Suprapubic skin (tissue), 4 donors: ENCODE data around the gene ZRANB2. TPM values are rescaled to one million over a fixed set of nuclear protein-coding genes. Genes with fewer than 3 reads are reported as not detected.
A peak's percentile ranks its signal among the peaks of the same experiment; 100 is the strongest.

ENCODE experiments used
- DNase-seq, 2 donors: peaks; one replicate each; pipeline ENCODE4 v3.0.0-alpha.2; 2019; ENCODE audit warnings: low spot score in 2 of 2
- H3K27ac ChIP-seq: fragments of 200-600 bp; sonication (generic); one replicate; pipeline ENCODE4 v1.5.1; 2019
- H3K27me3 ChIP-seq: fragments of 200-600 bp; sonication (generic); one replicate; pipeline ENCODE4 v1.5.1; 2019
- H3K36me3 ChIP-seq: fragments of 200-600 bp; sonication (generic); one replicate; pipeline ENCODE4 v1.5.1; 2019
- H3K4me1 ChIP-seq: fragments of 200-600 bp; sonication (generic); one replicate; pipeline ENCODE4 v1.5.1; 2019
- H3K4me3 ChIP-seq: fragments of 200-600 bp; sonication (generic); one replicate; pipeline ENCODE4 v1.5.1; 2019; ENCODE audit warnings: mild to moderate bottlenecking
- H3K9me3 ChIP-seq: fragments of 200-600 bp; sonication (generic); one replicate; pipeline ENCODE4 v1.5.1; 2019
- CTCF ChIP-seq, 2 donors: fragments of 200-600 bp in 1 of 2; fragments of 450-650 bp in 1 of 2; sonication (generic) in 1 of 2; IDR thresholded peaks; one replicate each; pipeline ENCODE4 v1.5.1; 2016 to 2019; ENCODE audit warnings: antibody characterized with exemption in 2 of 2, mild to moderate bottlenecking in 1 of 2, moderate library complexity in 1 of 2
- EP300 ChIP-seq: sonication (generic); formaldehyde crosslinking; IDR thresholded peaks from one replicate; pipeline ENCODE4 v1.6.1; 2017; ENCODE audit warnings: antibody characterized with exemption
- POLR2A ChIP-seq, 2 donors: fragments of 450-650 bp; IDR thresholded peaks; one replicate each; pipeline ENCODE4 v1.6.1; 2017; ENCODE audit warnings: antibody characterized with exemption in 2 of 2, mild to moderate bottlenecking in 2 of 2, moderate library complexity in 2 of 2
- POLR2AphosphoS5 ChIP-seq, 3 donors: sonication (generic); formaldehyde crosslinking; IDR thresholded peaks; one replicate each; pipeline ENCODE4 v1.6.1; 2017; ENCODE audit warnings: antibody characterized with exemption in 3 of 3
- WGBS: methylation state at CpG from one replicate; pipeline ENCODE4 v1.1.5; 2018; 5-methylcytosine and 5-hydroxymethylcytosine counted together
- total RNA-seq, 4 donors: library from RNA; depleted of rRNA; stranded (reverse); fragments of >200 nt; gene quantifications; one replicate each; pipeline ENCODE4 v1.1.0, GENCODE V29; 2016

The ZRANB2 gene
- total RNA-seq, 4 donors from 2014 or later = 37.4 to 164 (median 49.0) TPM

- no peak for DNase-seq
- H3K4me3 ChIP-seq = no peak overlapping the region
- H3K36me3 ChIP-seq = no peaks in the 10 kb centered on the region
- H3K9me3 ChIP-seq = no peaks in the 10 kb centered on the region
- 78% methylated on average over 2 of the region's 2 CpGs for WGBS
- H3K27ac ChIP-seq = no peak overlapping the region
- H3K4me1 ChIP-seq = peaks cover 24% of the 10 kb centered on the region
- TF ChIP-seq POLR2AphosphoS5 (IDR thresholded peaks at IDR 0.05) = no peak
- TF ChIP-seq EP300 = no peak
- no peak for TF ChIP-seq CTCF (IDR thresholded peaks at IDR 0.05)
- no peak for TF ChIP-seq POLR2A (IDR thresholded peaks at IDR 0.05)
- H3K27me3 ChIP-seq = peaks cover 3% of the 10 kb centered on the region
Measured at GRCh38 chr1:71083271-71083670, 2.4 kb upstream of the ZRANB2 start.

- TF ChIP-seq POLR2A (IDR thresholded peaks at IDR 0.05) (no peak), EP300 (no peak), POLR2AphosphoS5 (IDR thresholded peaks at IDR 0.05) (no peak), CTCF (IDR thresholded peaks at IDR 0.05) (no peak)
- peaks cover 15% of the 10 kb centered on the region for H3K36me3 ChIP-seq
- no peak overlapping the region for H3K27ac ChIP-seq
- WGBS = 54% methylated on average over 7 of the region's 7 CpGs
- H3K4me3 ChIP-seq = peak overlapping the region; percentile 82
- peak in 1 of 2 donors; percentile 59 for DNase-seq
- H3K27me3 ChIP-seq = peaks cover 3% of the 10 kb centered on the region
- peaks cover 27% of the 10 kb centered on the region for H3K4me1 ChIP-seq
- no peaks in the 10 kb centered on the region for H3K9me3 ChIP-seq
Measured at GRCh38 chr1:71081697-71082080, 854 bp upstream of the ZRANB2 start.

- peak overlapping the region; percentile 82 for H3K4me3 ChIP-seq
- no peaks in the 10 kb centered on the region for H3K9me3 ChIP-seq
- no peaks in the 10 kb centered on the region for H3K27me3 ChIP-seq
- DNase-seq = no peak
- TF ChIP-seq POLR2AphosphoS5 (IDR thresholded peaks at IDR 0.05) (no peak), EP300 (no peak), POLR2A (IDR thresholded peaks at IDR 0.05) (no peak), CTCF (IDR thresholded peaks at IDR 0.05) (no peak)
- H3K36me3 ChIP-seq = peaks cover 29% of the 10 kb centered on the region
- H3K4me1 ChIP-seq = peaks cover 30% of the 10 kb centered on the region
- peak overlapping the region; percentile 89 for H3K27ac ChIP-seq
- under 1% methylated on average over 17 of the region's 17 CpGs for WGBS
Measured at GRCh38 chr1:71080230-71080738, 551 bp downstream of the ZRANB2 start.

GRCh38 chr1:71074681-71075080 is 6.2 kb downstream of the ZRANB2 start:
- WGBS = 97% methylated on average over 1 of the region's 1 CpG
- H3K36me3 ChIP-seq = peaks cover 81% of the 10 kb centered on the region

GRCh38 chr1:71072273-71072672 is 8.6 kb downstream of the ZRANB2 start:
- Histone ChIP-seq H3K4me3 (no peak overlapping the region), H3K27ac (no peak overlapping the region), H3K36me3 (peaks cover 91% of the 10 kb centered on the region), H3K4me1 (peaks cover 3% of the 10 kb centered on the region), H3K9me3 (no peaks in the 10 kb centered on the region), H3K27me3 (no peaks in the 10 kb centered on the region)
- no peak for DNase-seq
- no peak for TF ChIP-seq POLR2A (IDR thresholded peaks at IDR 0.05)
- no peak for TF ChIP-seq CTCF (IDR thresholded peaks at IDR 0.05)
- no peak for TF ChIP-seq POLR2AphosphoS5 (IDR thresholded peaks at IDR 0.05)
- no peak for TF ChIP-seq EP300

More at GRCh38 chr1:71074681-71075080, 6.2 kb downstream of the ZRANB2 start:
- DNase-seq = no peak
- H3K9me3 ChIP-seq = no peaks in the 10 kb centered on the region
- TF ChIP-seq CTCF (IDR thresholded peaks at IDR 0.05) (no peak), EP300 (no peak), POLR2A (IDR thresholded peaks at IDR 0.05) (no peak), POLR2AphosphoS5 (IDR thresholded peaks at IDR 0.05) (no peak)
- no peak overlapping the region for H3K27ac ChIP-seq
- H3K27me3 ChIP-seq = no peaks in the 10 kb centered on the region
- H3K4me3 ChIP-seq = no peak overlapping the region
- H3K4me1 ChIP-seq = peaks cover 20% of the 10 kb centered on the region
